ENCODE results near the gene C20orf204. TPM values are rescaled to one million over a fixed set of nuclear protein-coding genes. Genes with fewer than 3 reads are reported as not detected.

The C20orf204 gene
- total and polyA plus RNA-seq, 2 of the 8 experiments (the other 6 are each of a cell fraction or from before 2014, with no cell fraction given), result 0.39 to 0.52 TPM

DNA sequence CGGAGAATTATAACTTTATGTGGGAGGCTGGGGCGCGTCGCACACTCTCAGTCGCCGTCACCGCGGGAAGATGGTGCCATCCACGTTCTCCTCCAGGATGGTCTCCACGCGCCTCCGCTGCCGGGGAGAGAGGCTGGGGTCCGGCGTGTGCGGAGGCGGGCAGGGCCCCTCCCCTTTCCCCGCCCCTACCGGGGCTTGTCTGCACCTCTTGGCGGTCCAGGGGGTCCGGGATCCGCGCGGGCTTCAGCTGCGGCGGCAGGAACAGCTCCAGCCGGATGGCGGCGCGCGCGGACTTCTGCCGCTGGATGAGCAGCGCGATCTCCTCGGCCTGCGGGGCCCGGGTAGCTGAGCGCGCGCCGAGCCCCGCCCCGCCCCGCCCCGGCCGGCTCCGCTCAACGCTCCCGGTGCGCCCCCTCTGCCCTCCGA lies 47.4 kb downstream of the C20orf204 start (continued):
- no peak for TF ChIP-seq NRF1 (IDR thresholded peaks at IDR 0.05; ENCODE audit: low read depth, low read length)
